Activated T-cell treated with anti-CD3 and anti-CD28 coated beads for 24 hours (primary cell): ENCODE data around the gene ARHGAP23.
"Not testable (repeated sequence)": the region's sequence is repeated elsewhere in the genome, so short reads cannot be mapped to it uniquely, and the experiment has no call there.

Experiments used
- DNase-seq: peaks from one replicate; pipeline ENCODE4 v3.0.0-alpha.2; 2020; ENCODE audit warnings: low read depth

ARHGAP23 gene

GRCh38 chr17:38485681-38486298, 57.5 kb downstream of the ARHGAP23 start:
- DNase-seq = not testable (repeated sequence)

- DNase-seq = not testable (repeated sequence)
Observed at GRCh38 chr17:38489774-38490173, 61.5 kb downstream of the ARHGAP23 start.

- DNase-seq = not testable (repeated sequence)
Observed at GRCh38 chr17:38491346-38492066, 63.2 kb downstream of the ARHGAP23 start.

- peak; percentile 85 for DNase-seq
Observed at GRCh38 chr17:38492067-38493040, 64.1 kb downstream of the ARHGAP23 start.

GRCh38 chr17:38494152-38494551, 65.9 kb downstream of the ARHGAP23 start:
- DNase-seq = not testable (repeated sequence)

- DNase-seq = not testable (repeated sequence)
Observed at GRCh38 chr17:38497656-38498055, 69.4 kb downstream of the ARHGAP23 start.

GRCh38 chr17:38498353-38498752, 70.1 kb downstream of the ARHGAP23 start:
- DNase-seq = no peak

GRCh38 chr17:38499230-38499629, 71.0 kb downstream of the ARHGAP23 start:
- not testable (repeated sequence) for DNase-seq

- not testable (repeated sequence) for DNase-seq
Observed at GRCh38 chr17:38501718-38502117, 73.5 kb downstream of the ARHGAP23 start.

GRCh38 chr17:38503286-38503913, 75.1 kb downstream of the ARHGAP23 start:
- DNase-seq = not testable (repeated sequence)

GRCh38 chr17:38504216-38504615, 76.0 kb downstream of the ARHGAP23 start:
- no peak for DNase-seq

- DNase-seq = no peak
Observed at GRCh38 chr17:38507436-38507835, 79.2 kb downstream of the ARHGAP23 start.

GRCh38 chr17:38507921-38508569, 79.8 kb downstream of the ARHGAP23 start:
- no peak for DNase-seq

- no peak for DNase-seq
Observed at GRCh38 chr17:38508570-38508950, 80.3 kb downstream of the ARHGAP23 start.

- DNase-seq = peak; percentile 68
Observed at GRCh38 chr17:38508954-38509771, 80.9 kb downstream of the ARHGAP23 start.

GRCh38 chr17:38509772-38510420, 81.6 kb downstream of the ARHGAP23 start:
- no peak for DNase-seq

GRCh38 chr17:38510421-38511149, 82.3 kb downstream of the ARHGAP23 start:
- DNase-seq = no peak

GRCh38 chr17:38511150-38512108, 83.2 kb downstream of the ARHGAP23 start:
- no peak for DNase-seq
